HCT116 (cell line): ENCODE measurements around the gene VSTM2B. TPM values are rescaled to one million over a fixed set of nuclear protein-coding genes. Genes with fewer than 3 reads are reported as not detected.

Source experiments
- ATAC-seq: fragments of 200-7000 bp; cut with Tn5 transposase; 2 replicates; pipeline ENCODE4 v1.9.1; 2020; ENCODE audit warnings: mild to moderate bottlenecking, moderate library complexity
- BruUV-seq: library from RNA; stranded (reverse); fragments of 400-500 nt; replicated peaks from 2 replicates; lab custom pipeline; 2021; lab: Mats Ljungman, UMichigan
- CTCF ChIA-PET: fragments of 300-600 bp; sonication (Branson Sonifier 250); formaldehyde crosslinking; loops from one replicate; lab custom pipeline; 2021; ENCODE audit warnings: antibody characterized with exemption; lab: Charles Lee
- POLR2A ChIA-PET: fragments of 300-600, 350-600 bp; sonication (Branson Sonifier 250); formaldehyde crosslinking; loops from one replicate; lab custom pipeline; 2021; ENCODE audit warnings: antibody characterized with exemption; lab: Charles Lee
- RAD21 ChIA-PET, 2 experiments: fragments of 300-600 bp; sonication (Branson Sonifier 250); formaldehyde crosslinking; loops; one replicate each; lab custom pipeline; 2023; ENCODE audit warnings: low total read pairs in 2 of 2; ENCODE audit not compliant: uncharacterized antibody in 2 of 2, unreplicated experiment in 2 of 2, low non-redundant PET in 1 of 2; lab: Charles Lee
- DNase-seq: peaks from one replicate; pipeline ENCODE4 v3.0.0-alpha.2; 2010; ENCODE audit warnings: low read depth, low spot score
- H2AFZ ChIP-seq: fragments of 200-600 bp; shearing (Covaris generic), sonication (generic); 2 replicates; pipeline ENCODE4 v1.6.1; 2017; ENCODE audit warnings: low read depth, mixed run types, mixed read lengths, antibody characterized with exemption, low read length; ENCODE audit not compliant: poor library complexity, severe bottlenecking
- H3K27ac ChIP-seq: 2 replicates; pipeline ENCODE4 v1.5.1; 2012; ENCODE audit warnings: low read depth, low read length
- H3K27me3 ChIP-seq: fragments of 200-600 bp; sonication (generic); 2 replicates; pipeline ENCODE4 v1.6.1; 2016; ENCODE audit warnings: mixed run types, low read length, mixed read lengths; ENCODE audit not compliant: insufficient read depth
- H3K36me3 ChIP-seq, 2 experiments: fragments of 200-500 bp in 1 of 2; fragments of 200-600 bp in 1 of 2; sonication (Bioruptor generic) in 1 of 2; sonication (generic) in 1 of 2; 2 replicates each; pipeline versions ENCODE4 v1.5.1 to v1.6.1; 2014 to 2016; ENCODE audit warnings: low read length in 2 of 2, inconsistent platforms in 1 of 2, mixed read lengths in 1 of 2, mixed run types in 1 of 2; ENCODE audit not compliant: insufficient read depth in 2 of 2, control insufficient read depth in 1 of 2
- H3K4me1 ChIP-seq, 2 experiments: fragments of 200-600 bp in 1 of 2; sonication (generic) in 1 of 2; 2 replicates each; pipeline versions ENCODE4 v1.5.1 to v1.6.1; 2012 to 2017; ENCODE audit warnings: low read length in 2 of 2, inconsistent platforms in 1 of 2, mild to moderate bottlenecking in 1 of 2, mixed read lengths in 1 of 2, mixed run types in 1 of 2, moderate library complexity in 1 of 2; ENCODE audit not compliant: insufficient read depth in 2 of 2, control insufficient read depth in 1 of 2
- H3K4me2 ChIP-seq: fragments of 200-600 bp; sonication (generic); 2 replicates; pipeline ENCODE4 v1.6.1; 2017; ENCODE audit warnings: mixed run types, low read length, mixed read lengths
- H3K4me3 ChIP-seq, 2 experiments: fragments of 200-600 bp in 1 of 2; sonication (generic) in 1 of 2; replicated peaks in 1 of 2; 2 replicates each; pipeline ENCODE4 v1.5.1; 2011 to 2016; ENCODE audit warnings: low read length in 2 of 2, control low read depth in 1 of 2, low read depth in 1 of 2, mild to moderate bottlenecking in 1 of 2, mixed read lengths in 1 of 2, mixed run types in 1 of 2
- H3K79me2 ChIP-seq: fragments of 200-600 bp; sonication (generic); 2 replicates; pipeline ENCODE4 v1.6.1; 2017; ENCODE audit warnings: mild to moderate bottlenecking, mixed run types, low read length, moderate library complexity, mixed read lengths; ENCODE audit not compliant: insufficient read depth
- H3K9ac ChIP-seq: fragments of 200-600 bp; sonication (generic); 2 replicates; pipeline ENCODE4 v1.6.1; 2016; ENCODE audit warnings: low read length, mixed read lengths
- H3K9me2 ChIP-seq: fragments of 200-600 bp; sonication (generic), shearing (Covaris generic); 2 replicates; pipeline ENCODE4 v1.6.1; 2017; ENCODE audit warnings: mixed run types, mild to moderate bottlenecking, moderate library complexity; ENCODE audit not compliant: insufficient read depth
- H3K9me3 ChIP-seq, 2 experiments: fragments of 200-500 bp in 1 of 2; fragments of 200-600 bp in 1 of 2; sonication (Bioruptor generic) in 1 of 2; sonication (generic) in 1 of 2; 2 replicates each; pipeline ENCODE4 v1.6.1; 2014 to 2017; ENCODE audit warnings: low read length in 2 of 2, mixed read lengths in 2 of 2, inconsistent platforms in 1 of 2, low read depth in 1 of 2, mild to moderate bottlenecking in 1 of 2, mixed run types in 1 of 2, moderate library complexity in 1 of 2; ENCODE audit not compliant: control insufficient read depth in 1 of 2, insufficient read depth in 1 of 2
- H4K20me1 ChIP-seq: fragments of 200-600 bp; sonication (generic), shearing (Covaris generic); 2 replicates; pipeline ENCODE4 v1.6.1; 2017; ENCODE audit warnings: mixed run types, mild to moderate bottlenecking, moderate library complexity; ENCODE audit not compliant: insufficient read depth
- ELF1 ChIP-seq: IDR thresholded peaks from 2 replicates; pipeline ENCODE4 v1.6.1; 2012; ENCODE audit warnings: low read depth, borderline replicate concordance
- EZH2 ChIP-seq: fragments of 200-600 bp; sonication (generic); IDR thresholded peaks from 2 replicates; pipeline ENCODE4 v1.6.1; 2017; ENCODE audit warnings: antibody characterized with exemption, mixed run types
- JUND ChIP-seq: IDR thresholded peaks from 2 replicates; pipeline ENCODE4 v1.6.1; 2012
- POLR2AphosphoS5 ChIP-seq: IDR thresholded peaks from 2 replicates; pipeline ENCODE4 v1.6.1; 2011; ENCODE audit warnings: mild to moderate bottlenecking, low read depth, low read length, moderate library complexity
- SIN3A ChIP-seq: IDR thresholded peaks from 2 replicates; pipeline ENCODE4 v1.6.1; 2012; ENCODE audit warnings: low read depth
- ZFX ChIP-seq: fragments of 450-650 bp; IDR thresholded peaks from 2 replicates; pipeline ENCODE4 v1.6.1; 2017
- intact Hi-C: fragments of 100-400 bp; cut with micrococcal nuclease; formaldehyde crosslinking; loops from 2 replicates; pipeline ENCODE4 v1.10.0; 2022
- total RNA-seq: library from RNA; stranded (reverse); gene quantifications from one replicate; pipeline ENCODE4 v1.2.1, GENCODE V29; 2021; ENCODE audit not compliant: unreplicated experiment

The VSTM2B gene
- total RNA-seq, 1 experiment from 2014 or later = not detected

GRCh38 chr19:29502581-29502850, 23.3 kb upstream of the VSTM2B start:
- no peaks in the 10 kb centered on the region for H3K4me1 ChIP-seq
- intact Hi-C loops = no loop called here
- peaks cover 16% of the 10 kb centered on the region; the same call in 1 of the 2 replicates for H3K27me3 ChIP-seq
- ChIA-PET POLR2A (no interaction called here), RAD21 (no interaction called here), CTCF (no interaction called here)
- H3K9me3 ChIP-seq = no peaks in the 10 kb centered on the region
- no peaks in the 10 kb centered on the region for H3K9me2 ChIP-seq
- no peak for TF ChIP-seq ZFX
- TF ChIP-seq ELF1 = no peak
- TF ChIP-seq POLR2AphosphoS5 = no peak
- no peak for TF ChIP-seq JUND
- H3K27ac ChIP-seq = no peak overlapping the region
- H3K36me3 ChIP-seq = no peaks in the 10 kb centered on the region
- H3K9ac ChIP-seq = no peak overlapping the region
- no TSS peak for BruUV-seq
- H4K20me1 ChIP-seq = no peaks in the 10 kb centered on the region
- H3K4me2 ChIP-seq = no peak overlapping the region
- H3K4me3 ChIP-seq = no peak overlapping the region
- ATAC-seq = no peak
- H2AFZ ChIP-seq = no peak overlapping the region
- no peaks in the 10 kb centered on the region for H3K79me2 ChIP-seq
- no peak for DNase-seq

GRCh38 chr19:29503140-29503758, 22.5 kb upstream of the VSTM2B start:
- Histone ChIP-seq H3K9ac (no peak overlapping the region), H3K4me2 (no peak overlapping the region), H2AFZ (no peak overlapping the region), H3K9me2 (no peaks in the 10 kb centered on the region), H3K36me3 (no peaks in the 10 kb centered on the region), H3K79me2 (no peaks in the 10 kb centered on the region), H3K27me3 (peaks cover 12% of the 10 kb centered on the region; the same call in 1 of the 2 replicates), H3K9me3 (no peaks in the 10 kb centered on the region), H3K27ac (no peak overlapping the region), H3K4me1 (no peaks in the 10 kb centered on the region), H4K20me1 (no peaks in the 10 kb centered on the region), H3K4me3 (no peak overlapping the region)
- ATAC-seq (no peak), DNase-seq (no peak)
- ChIA-PET CTCF (interaction anchor here (1.4 to 2.0 kb wide), 2 partner anchors 25 kb away, joined by 5 read pairs; no protein-coding TSS in a partner anchor), RAD21 (no interaction called here), POLR2A (no interaction called here)
- intact Hi-C loops = no loop called here
- BruUV-seq = no TSS peak
- TF ChIP-seq POLR2AphosphoS5 = no peak
- no peak for TF ChIP-seq EZH2
- no peak for TF ChIP-seq SIN3A
